Neural progenitor cell (in vitro differentiated cells): ENCODE measurements around the gene LTBP3.

ENCODE experiments used
- CTCF ChIP-seq: fragments of 200-600 bp; sonication (generic); IDR thresholded peaks from 2 replicates; pipeline ENCODE4 v1.5.1; 2017; ENCODE audit warnings: antibody characterized with exemption, mild to moderate bottlenecking
- EZH2 ChIP-seq: fragments of 200-600 bp; sonication (generic); IDR thresholded peaks from 2 replicates; pipeline ENCODE4 v1.6.1; 2017; ENCODE audit warnings: antibody characterized with exemption, mild to moderate bottlenecking, moderate library complexity

- TF ChIP-seq CTCF (no peak), EZH2 (no peak)
Observed at GRCh38 chr11:65493367-65494176, 64.6 kb downstream of the LTBP3 start.
